HL-60 (cell line): Measurements from ENCODE around the gene WNT7B.

Experiments used
- DNase-seq, 2 experiments: peaks; one replicate each; pipeline ENCODE4 v3.0.0-alpha.2; 2010 to 2020; ENCODE audit warnings: low read depth in 1 of 2, low spot score in 1 of 2
- H3K27ac ChIP-seq: fragments of 250-450 bp; sonication (Bioruptor Pico); replicated peaks from 2 replicates; pipeline ENCODE4 v1.5.1; 2020; ENCODE audit warnings: mild to moderate bottlenecking, moderate library complexity
- H3K27me3 ChIP-seq: fragments of 250-450 bp; sonication (Bioruptor Pico); 2 replicates; pipeline ENCODE4 v1.5.1; 2021; ENCODE audit warnings: mild to moderate bottlenecking, moderate library complexity; ENCODE audit not compliant: insufficient read depth, poor library complexity, severe bottlenecking
- H3K4me3 ChIP-seq: replicated peaks from 2 replicates; pipeline ENCODE4 v1.5.1; 2011; ENCODE audit warnings: mild to moderate bottlenecking, control low read depth, low read length; ENCODE audit not compliant: insufficient read depth
- CTCF ChIP-seq: IDR thresholded peaks from one replicate; pipeline ENCODE4 v1.5.1; 2011; ENCODE audit warnings: low read length, control low read depth, inconsistent platforms; ENCODE audit not compliant: insufficient read depth
- GABPA ChIP-seq: IDR thresholded peaks from 2 replicates; pipeline ENCODE4 v1.6.1; 2012; ENCODE audit warnings: low read depth
- POLR2AphosphoS5 ChIP-seq: IDR thresholded peaks from 2 replicates; pipeline ENCODE4 v1.6.1; 2012; ENCODE audit warnings: low read depth
- REST ChIP-seq: IDR thresholded peaks from 2 replicates; pipeline ENCODE4 v1.6.1; 2012; ENCODE audit warnings: low read depth; ENCODE audit not compliant: insufficient replicate concordance
- SPI1 ChIP-seq: IDR thresholded peaks from 2 replicates; pipeline ENCODE4 v1.6.1; 2012; ENCODE audit warnings: low read depth, mild to moderate bottlenecking, borderline replicate concordance

WNT7B gene

GRCh38 chr22:45878051-45878781, 98.7 kb downstream of the WNT7B start:
- no peak overlapping the region for H3K4me3 ChIP-seq
- H3K27me3 ChIP-seq = peaks cover 40% of the 10 kb centered on the region
- no peak for DNase-seq
- no peak for TF ChIP-seq SPI1
- no peak for TF ChIP-seq GABPA
- TF ChIP-seq CTCF = no peak
- no peak for TF ChIP-seq POLR2AphosphoS5
- TF ChIP-seq REST = no peak
- no peak overlapping the region for H3K27ac ChIP-seq

GRCh38 chr22:45877651-45878050, 99.3 kb downstream of the WNT7B start:
- H3K27me3 ChIP-seq = peaks cover 40% of the 10 kb centered on the region

More at GRCh38 chr22:45877651-45878050, 99.3 kb downstream of the WNT7B start:
- no peak overlapping the region for H3K4me3 ChIP-seq
- DNase-seq = no peak
- no peak overlapping the region for H3K27ac ChIP-seq
- TF ChIP-seq POLR2AphosphoS5 (no peak), REST (no peak), CTCF (no peak), GABPA (no peak), SPI1 (no peak)
